Effector CD4-positive, alpha-beta T cell (primary cell): ENCODE measurements around the gene STMND1.
A peak's percentile ranks its signal among the peaks of the same experiment; 100 is the strongest.

Experiments
- DNase-seq: peaks from one replicate; pipeline ENCODE4 v3.0.0-alpha.2; 2020

Gene STMND1

GRCh38 chr6:17099401-17100059, 2.3 kb upstream of the STMND1 start:
- DNase-seq: no peak

- no peak for DNase-seq
These were observed 1.0 kb upstream of the STMND1 start for GRCh38 chr6:17100806-17101205.

- no peak for DNase-seq
These were observed 514 bp downstream of the STMND1 start for GRCh38 chr6:17102258-17102870.

- no peak for DNase-seq
These were observed 1.9 kb downstream of the STMND1 start for GRCh38 chr6:17103715-17104114.

GRCh38 chr6:17107863-17108262, 6.0 kb downstream of the STMND1 start:
- DNase-seq: no peak

GRCh38 chr6:17115251-17116116, 13.6 kb downstream of the STMND1 start:
- DNase-seq: no peak

- DNase-seq: no peak
These were observed 14.2 kb downstream of the STMND1 start for GRCh38 chr6:17116117-17116440.

GRCh38 chr6:17120019-17120418, 18.2 kb downstream of the STMND1 start:
- no peak for DNase-seq

- DNase-seq: no peak
These were observed 23.6 kb downstream of the STMND1 start for GRCh38 chr6:17125407-17125806.

- no peak for DNase-seq
These were observed 28.9 kb downstream of the STMND1 start for GRCh38 chr6:17130786-17131185.

- no peak for DNase-seq
These were observed 31.1 kb downstream of the STMND1 start for GRCh38 chr6:17132967-17133366.

GRCh38 chr6:17138033-17138432, 36.2 kb downstream of the STMND1 start:
- DNase-seq: no peak

GRCh38 chr6:17144016-17144415, 42.2 kb downstream of the STMND1 start:
- DNase-seq: no peak

GRCh38 chr6:17149571-17149970, 47.7 kb downstream of the STMND1 start:
- DNase-seq: no peak

GRCh38 chr6:17150096-17150495, 48.2 kb downstream of the STMND1 start:
- DNase-seq: no peak

- DNase-seq: no peak
These were observed 50.0 kb downstream of the STMND1 start for GRCh38 chr6:17151888-17152287.

- DNase-seq: no peak
These were observed 50.9 kb downstream of the STMND1 start for GRCh38 chr6:17152703-17153102.

- DNase-seq: peak; percentile 65
These were observed 54.5 kb downstream of the STMND1 start for GRCh38 chr6:17156112-17156921.

GRCh38 chr6:17156966-17157365, 55.1 kb downstream of the STMND1 start:
- DNase-seq: no peak

- no peak for DNase-seq
These were observed 55.8 kb downstream of the STMND1 start for GRCh38 chr6:17157617-17158016.

- no peak for DNase-seq
These were observed 57.4 kb downstream of the STMND1 start for GRCh38 chr6:17159240-17159639.

GRCh38 chr6:17161076-17161475, 59.2 kb downstream of the STMND1 start:
- DNase-seq: no peak

GRCh38 chr6:17165383-17165782, 63.5 kb downstream of the STMND1 start:
- no peak for DNase-seq
